VCaP (cell line): ENCODE measurements around the gene CAMSAP2.
"Not testable (repeated sequence)": the region's sequence is repeated elsewhere in the genome, so short reads cannot be mapped to it uniquely, and the experiment has no call there.

Experiments used
- H3K27ac ChIP-seq: fragments of 450-650 bp; 2 replicates; pipeline ENCODE4 v1.5.1; 2017
- TF ChIP-seq, protein P1 (sequence below): fragments of 450-650 bp; conservative IDR thresholded peaks from 2 replicates; pipeline ENCODE4 v1.5.1; 2017; ENCODE audit warnings: mild to moderate bottlenecking, moderate library complexity

CAMSAP2 gene

DNA sequence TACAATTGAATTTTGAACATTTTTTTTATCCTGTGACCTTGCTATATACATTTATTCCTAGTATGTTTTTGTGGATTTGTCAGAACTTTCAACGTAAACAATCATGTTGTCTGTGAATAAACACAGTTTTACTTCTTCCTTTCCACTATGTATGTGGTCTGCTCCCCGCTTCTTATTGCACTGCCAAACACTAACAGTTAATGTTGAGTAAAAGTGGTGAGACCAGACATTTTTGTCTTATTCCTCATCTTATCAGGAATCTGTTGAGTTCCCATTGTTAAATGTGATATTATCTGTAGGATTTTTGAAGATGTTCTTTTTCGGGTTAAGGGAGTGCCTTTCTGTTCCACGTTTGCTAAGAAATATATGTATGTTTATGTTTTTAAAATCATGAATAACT lies 45.9 kb downstream of the CAMSAP2 start:
- no peak overlapping the region for H3K27ac ChIP-seq
- TF ChIP-seq, protein P1, sequence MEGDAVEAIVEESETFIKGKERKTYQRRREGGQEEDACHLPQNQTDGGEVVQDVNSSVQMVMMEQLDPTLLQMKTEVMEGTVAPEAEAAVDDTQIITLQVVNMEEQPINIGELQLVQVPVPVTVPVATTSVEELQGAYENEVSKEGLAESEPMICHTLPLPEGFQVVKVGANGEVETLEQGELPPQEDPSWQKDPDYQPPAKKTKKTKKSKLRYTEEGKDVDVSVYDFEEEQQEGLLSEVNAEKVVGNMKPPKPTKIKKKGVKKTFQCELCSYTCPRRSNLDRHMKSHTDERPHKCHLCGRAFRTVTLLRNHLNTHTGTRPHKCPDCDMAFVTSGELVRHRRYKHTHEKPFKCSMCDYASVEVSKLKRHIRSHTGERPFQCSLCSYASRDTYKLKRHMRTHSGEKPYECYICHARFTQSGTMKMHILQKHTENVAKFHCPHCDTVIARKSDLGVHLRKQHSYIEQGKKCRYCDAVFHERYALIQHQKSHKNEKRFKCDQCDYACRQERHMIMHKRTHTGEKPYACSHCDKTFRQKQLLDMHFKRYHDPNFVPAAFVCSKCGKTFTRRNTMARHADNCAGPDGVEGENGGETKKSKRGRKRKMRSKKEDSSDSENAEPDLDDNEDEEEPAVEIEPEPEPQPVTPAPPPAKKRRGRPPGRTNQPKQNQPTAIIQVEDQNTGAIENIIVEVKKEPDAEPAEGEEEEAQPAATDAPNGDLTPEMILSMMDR: no peak

DNA sequence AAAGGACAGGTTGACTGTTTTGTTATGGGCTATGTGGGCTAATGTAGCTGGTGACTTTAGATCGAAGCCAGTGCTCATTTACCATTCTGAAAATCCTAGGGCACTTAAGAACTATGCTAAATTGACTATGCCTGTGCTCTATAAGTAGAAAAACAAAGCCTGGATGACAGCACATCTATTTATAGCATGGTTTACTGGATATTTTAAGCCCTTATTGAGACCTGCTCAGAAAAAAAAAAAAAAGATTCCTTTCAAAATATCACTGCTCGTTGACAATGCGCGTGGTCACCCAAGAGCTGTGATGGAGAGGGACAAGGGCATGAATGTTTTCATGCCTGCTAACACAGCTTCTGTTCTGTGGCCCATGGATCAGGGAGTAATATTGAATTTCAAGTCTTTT lies 48.1 kb downstream of the CAMSAP2 start:
- TF ChIP-seq, protein P1: no peak
- no peak overlapping the region for H3K27ac ChIP-seq

DNA sequence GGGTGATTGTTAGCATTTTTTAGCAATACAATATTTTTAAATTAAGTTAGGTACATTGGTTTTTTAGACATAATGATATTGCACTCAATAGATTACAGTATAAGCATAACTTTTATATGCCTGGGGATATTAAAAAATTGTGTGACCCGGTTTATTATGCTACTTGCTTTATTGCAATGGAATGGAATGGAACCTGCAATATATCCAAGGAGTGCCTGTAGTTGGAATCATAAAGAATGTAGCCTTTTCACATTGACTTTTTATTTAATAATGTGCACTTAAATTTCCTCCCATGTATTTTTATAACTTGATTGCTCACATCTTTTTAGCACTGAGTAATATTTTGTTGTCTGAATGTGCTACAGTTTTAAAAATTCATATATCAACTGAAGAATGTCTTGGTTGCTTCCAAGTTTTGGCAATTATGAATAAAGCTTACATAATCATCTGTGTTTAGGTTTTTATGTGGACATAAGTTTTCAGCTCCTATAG lies 49.2 kb downstream of the CAMSAP2 start:
- H3K27ac ChIP-seq: no peak overlapping the region

DNA sequence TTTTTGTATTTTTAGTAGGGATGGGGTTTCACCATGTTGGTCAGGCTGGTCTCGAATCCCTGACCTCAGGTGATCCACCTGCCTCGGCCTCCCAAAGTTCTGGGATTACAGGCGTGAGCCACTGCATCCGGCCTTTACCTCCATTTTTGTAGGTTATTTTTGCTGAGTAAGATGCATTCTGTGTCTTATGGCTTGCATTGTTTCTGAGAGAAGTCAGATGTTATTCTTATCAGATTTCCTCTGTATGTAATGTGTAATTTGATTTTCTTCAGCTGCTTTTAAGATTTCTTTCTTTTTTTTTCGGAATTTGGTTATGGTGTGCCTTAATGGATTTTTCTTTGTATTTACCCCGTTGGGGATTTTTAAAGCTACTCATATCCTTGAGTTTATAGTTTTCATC lies 52.3 kb downstream of the CAMSAP2 start:
- not testable (repeated sequence) for H3K27ac ChIP-seq

More for the DNA sequence above, 49.2 kb downstream of the CAMSAP2 start:
- TF ChIP-seq, protein P1: no peak

DNA sequence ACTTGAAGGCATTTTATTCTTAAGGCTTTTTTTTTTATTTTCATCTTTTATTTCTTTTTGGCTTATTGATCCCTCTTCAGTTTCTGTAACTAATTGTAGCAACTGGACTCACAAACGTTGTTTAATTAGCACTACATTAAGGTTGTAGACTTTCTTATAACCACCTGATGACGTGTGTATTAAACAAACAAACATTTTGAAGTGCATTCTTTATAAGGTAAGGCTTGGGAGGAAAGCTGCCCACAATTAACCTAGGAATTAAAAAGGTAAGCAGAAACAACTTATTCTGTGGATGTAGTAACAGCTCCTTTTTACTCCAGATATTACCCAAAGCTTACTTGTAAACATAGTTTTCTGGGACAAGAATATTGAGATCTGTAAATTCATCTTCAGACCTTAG lies 55.0 kb downstream of the CAMSAP2 start:
- H3K27ac ChIP-seq: no peak overlapping the region
- TF ChIP-seq, protein P1: no peak

DNA sequence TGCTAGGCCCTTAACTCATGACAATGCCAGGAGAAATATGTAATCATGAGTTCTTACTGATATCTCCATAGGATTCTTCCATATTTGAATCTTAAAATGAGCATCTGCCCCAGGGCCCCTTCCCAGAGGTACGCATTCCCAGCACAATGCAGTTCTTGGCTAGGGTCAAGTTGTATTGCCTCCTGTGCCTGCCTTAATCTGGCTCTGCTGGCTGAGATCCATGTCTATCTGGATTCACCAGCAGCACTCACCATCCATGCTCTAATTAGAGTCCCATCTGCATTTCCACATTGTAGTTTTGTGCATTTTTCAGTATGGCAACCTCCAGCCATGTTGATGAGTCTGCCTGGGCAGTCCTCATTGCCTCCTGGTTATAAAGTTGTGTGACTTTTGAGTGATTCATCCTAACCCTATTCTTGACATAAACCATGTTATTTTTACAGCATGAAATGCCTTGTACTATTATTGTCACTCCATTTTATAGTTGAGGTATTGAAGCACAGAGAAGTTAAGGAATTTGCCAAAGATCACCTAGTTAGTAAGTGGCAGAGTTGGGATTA lies 55.9 kb downstream of the CAMSAP2 start:
- no peak overlapping the region for H3K27ac ChIP-seq
- TF ChIP-seq, protein P1: no peak

DNA sequence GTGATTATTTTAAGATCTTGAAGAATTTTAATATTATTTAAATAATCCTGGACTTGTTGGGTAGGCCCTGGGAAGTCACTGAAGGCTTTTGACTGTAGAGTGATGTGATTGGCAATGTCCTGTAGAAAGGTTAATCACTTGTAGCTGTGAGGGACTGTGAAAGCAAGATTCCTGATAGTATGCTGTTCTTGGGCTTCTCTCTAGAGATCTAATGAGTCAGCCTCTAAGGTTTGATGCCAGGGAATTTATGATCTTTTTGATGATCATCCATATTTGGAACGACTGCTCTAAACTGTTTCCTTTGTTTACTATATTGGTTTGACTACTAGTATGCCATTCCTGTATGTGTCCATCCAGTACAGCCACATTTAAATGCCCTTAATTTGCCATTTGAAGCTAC lies 56.5 kb downstream of the CAMSAP2 start:
- TF ChIP-seq, protein P1: no peak
- H3K27ac ChIP-seq: no peak overlapping the region

DNA sequence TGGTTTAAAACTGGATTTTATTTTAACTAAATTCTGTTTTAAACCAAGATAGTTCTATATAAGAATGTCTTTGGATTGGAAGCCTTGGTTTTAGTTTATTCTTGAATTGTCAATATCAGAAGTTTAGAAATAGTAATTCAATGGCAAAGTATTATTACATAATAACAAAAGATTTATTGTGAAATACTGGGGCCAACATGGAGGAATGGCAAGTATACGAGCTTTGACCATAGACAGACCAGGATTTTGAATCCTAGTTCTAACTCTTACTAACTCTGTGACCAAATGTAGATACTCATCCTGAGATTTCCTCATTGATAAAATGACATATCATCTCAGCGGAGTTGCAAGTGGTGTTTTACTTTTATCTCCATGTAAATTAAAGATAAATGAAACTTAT lies 63.3 kb downstream of the CAMSAP2 start:
- no peak overlapping the region for H3K27ac ChIP-seq
- TF ChIP-seq, protein P1: no peak
